HS-27A (cell line): ENCODE data around the gene GRIN2D.

ENCODE experiments used
- DNase-seq: peaks from one replicate; pipeline ENCODE4 v3.0.0-alpha.2; 2012; ENCODE audit warnings: low read depth, missing footprints

GRIN2D gene

GRCh38 chr19:48398102-48398374 lies 4.6 kb downstream of the GRIN2D start:
- DNase-seq: no peak

GRCh38 chr19:48398375-48399235 lies 5.1 kb downstream of the GRIN2D start:
- no peak for DNase-seq

GRCh38 chr19:48400018-48400742 lies 6.7 kb downstream of the GRIN2D start:
- no peak for DNase-seq

- DNase-seq: no peak
These were observed 7.8 kb downstream of the GRIN2D start for GRCh38 chr19:48401287-48401686.

GRCh38 chr19:48403606-48404005 lies 10.1 kb downstream of the GRIN2D start:
- DNase-seq: no peak

- DNase-seq: no peak
These were observed 11.7 kb downstream of the GRIN2D start for GRCh38 chr19:48405010-48405659.

- no peak for DNase-seq
These were observed 12.4 kb downstream of the GRIN2D start for GRCh38 chr19:48405850-48406249.

GRCh38 chr19:48413879-48414587 lies 20.6 kb downstream of the GRIN2D start:
- DNase-seq: no peak

- no peak for DNase-seq
These were observed 21.9 kb downstream of the GRIN2D start for GRCh38 chr19:48415395-48415794.

- no peak for DNase-seq
These were observed 22.3 kb downstream of the GRIN2D start for GRCh38 chr19:48415806-48416221.

GRCh38 chr19:48417421-48417820 lies 24.0 kb downstream of the GRIN2D start:
- no peak for DNase-seq

- no peak for DNase-seq
These were observed 25.0 kb downstream of the GRIN2D start for GRCh38 chr19:48418317-48419064.

- DNase-seq: no peak
These were observed 25.9 kb downstream of the GRIN2D start for GRCh38 chr19:48419158-48419920.

GRCh38 chr19:48421548-48421947 lies 28.1 kb downstream of the GRIN2D start:
- DNase-seq: no peak

GRCh38 chr19:48424694-48425219 lies 31.3 kb downstream of the GRIN2D start:
- peak; percentile 43 for DNase-seq

GRCh38 chr19:48428670-48429069 lies 35.2 kb downstream of the GRIN2D start:
- DNase-seq: no peak

GRCh38 chr19:48433337-48433736 lies 39.9 kb downstream of the GRIN2D start:
- no peak for DNase-seq

GRCh38 chr19:48436586-48436985 lies 43.1 kb downstream of the GRIN2D start:
- DNase-seq: no peak

- DNase-seq: no peak
These were observed 48.0 kb downstream of the GRIN2D start for GRCh38 chr19:48441360-48442050.
